ENCODE data around the gene SLC25A23. TPM values are rescaled to one million over a fixed set of nuclear protein-coding genes. Genes with fewer than 3 reads are reported as not detected.
A peak's percentile ranks its signal among the peaks of the same experiment; 100 is the strongest.

The SLC25A23 gene
- total RNA-seq, 1 donor from 2014 or later: 56.5 TPM

GRCh38 chr19:6393983-6394412, 65.6 kb downstream of the SLC25A23 start:
- H3K27ac ChIP-seq: peak overlapping the region; percentile 94
- TF ChIP-seq CTCF (IDR thresholded peaks at IDR 0.05): no peak
- H3K9me3 ChIP-seq: no peaks in the 10 kb centered on the region
- H3K4me1 ChIP-seq: peaks cover 9 to 14% of the 10 kb centered on the region in 2 donors
- no peaks in the 10 kb centered on the region for H3K27me3 ChIP-seq
- H3K36me3 ChIP-seq: peaks cover 10 to 12% of the 10 kb centered on the region in 2 donors
- peak overlapping the region; percentile 74 to 75 for H3K4me3 ChIP-seq
- no peak for DNase-seq (ENCODE audit: low spot score in 2 of 2)
- intact Hi-C loops (cut with DNase I): loop anchor here (1.0 to 2.0 kb wide), 4 partner anchors 21 to 65 kb away; partner anchors contain the start of genes CLPP, KHSRP and SLC25A23

GRCh38 chr19:6393074-6393982, 66.3 kb downstream of the SLC25A23 start, which contains the start of gene GTF2F1:
GTF2F1 (minus strand) TSS chr19:6393164; CDS start chr19:6392995, 169 bp downstream.
- peak in 1 of 3 experiments; percentile 25 for TF ChIP-seq CTCF (IDR thresholded peaks at IDR 0.05)
- Histone ChIP-seq H3K27ac (peak within 1 kb of the TSS; percentile 94), H3K36me3 (peaks cover 17 to 18% of the 10 kb centered on the region in 2 donors), H3K9me3 (no peaks in the 10 kb centered on the region), H3K27me3 (no peaks in the 10 kb centered on the region), H3K4me1 (peaks cover 9 to 14% of the 10 kb centered on the region in 2 donors), H3K4me3 (peak within 1 kb of the TSS; percentile 74 to 75)
- intact Hi-C loops (cut with DNase I): loop anchor here (1.0 to 2.0 kb wide), 4 partner anchors 20 to 65 kb away; partner anchors contain the start of genes CLPP, KHSRP and SLC25A23
- DNase-seq (ENCODE audit: low spot score in 2 of 2): peak; percentile 76 to 97

GRCh38 chr19:6392221-6393073, 67.1 kb downstream of the SLC25A23 start:
- Histone ChIP-seq H3K27ac (peak overlapping the region; percentile 94), H3K4me1 (peaks cover 9 to 14% of the 10 kb centered on the region in 2 donors), H3K9me3 (no peaks in the 10 kb centered on the region), H3K27me3 (no peaks in the 10 kb centered on the region), H3K36me3 (peaks cover 25 to 27% of the 10 kb centered on the region in 2 donors), H3K4me3 (peak overlapping the region; percentile 74 to 75)
- intact Hi-C loops (cut with DNase I): loop anchor here (1.0 to 2.0 kb wide), 4 partner anchors 19 to 66 kb away; partner anchors contain the start of genes CLPP, KHSRP and SLC25A23
- DNase-seq (ENCODE audit: low spot score in 2 of 2): no peak
- TF ChIP-seq CTCF (IDR thresholded peaks at IDR 0.05): no peak

Other genes with a start within 250 kb of the SLC25A23 start
- gene MLLT1, start 179.8 kb downstream of the SLC25A23 start, total RNA-seq: 34.5 TPM
- gene ACER1, start 126.2 kb downstream of the SLC25A23 start, total RNA-seq: not detected
- gene CLPP, start 98.3 kb downstream of the SLC25A23 start, total RNA-seq: 240 TPM
- 68.8 TPM for gene ALKBH7, start 87.0 kb downstream of the SLC25A23 start, total RNA-seq
- not detected for gene PSPN, start 83.9 kb downstream of the SLC25A23 start, total RNA-seq
- 67.9 TPM for gene GTF2F1, start 66.6 kb downstream of the SLC25A23 start, total RNA-seq
- 152 TPM for gene KHSRP, start 35.0 kb downstream of the SLC25A23 start, total RNA-seq
- not detected for gene SLC25A41, start 26.0 kb downstream of the SLC25A23 start, total RNA-seq
- gene CRB3, start 4.5 kb upstream of the SLC25A23 start, total RNA-seq: not detected
- gene DENND1C, start 22.0 kb upstream of the SLC25A23 start, total RNA-seq: 24.4 TPM
- gene TUBB4A, start 42.5 kb upstream of the SLC25A23 start, total RNA-seq: 0.75 TPM
- not detected for gene TNFSF9, start 71.2 kb upstream of the SLC25A23 start, total RNA-seq
- not detected for gene CD70, start 131.4 kb upstream of the SLC25A23 start, total RNA-seq
- gene TNFSF14, start 210.4 kb upstream of the SLC25A23 start, total RNA-seq: 0.21 TPM

Measured in ascending aorta (tissue), 2 donors.